Heart left ventricle (tissue), 13 donors: ENCODE results near the gene SPPL3.

ENCODE experiments used
- CTCF ChIP-seq, 12 donors: fragments of 200-600 bp; sonication (generic) in 4 of 12; IDR thresholded peaks; one replicate each; pipeline versions ENCODE4 v1.5.0 to v1.8.0; 2018 to 2022; ENCODE audit warnings: antibody characterized with exemption in 12 of 12, mild to moderate bottlenecking in 5 of 12
- POLR2A ChIP-seq, 2 donors: fragments of 450-650 bp; IDR thresholded peaks; one replicate each; pipeline ENCODE4 v1.6.1; 2017; ENCODE audit warnings: antibody characterized with exemption in 2 of 2, mild to moderate bottlenecking in 2 of 2, moderate library complexity in 2 of 2
- donor health status: ischemic (EF 13 %, LVEDD 7.1; RV severe dilation, severe dysfunction).
- donor health status: DM: no; HTN: yes; CAD: no.
- donor health status: DM: no; HTN: no; CAD: no.
- donor health status: ischemic (EF 25% LVEDD 6.9; RV normal size, moderate dysfunction).
- donor health status: ischemic (EF 25% LVEDD 5.7; RV mildly dilated, moderate dysfunction).
- donor health status: ischemic (EF 35%, LVEDD 5.7; RV mildly dilated, moderate dysfunction).
- donor health status: nonischemic (EF 11% LVEDD 7.7; RV severe dilation, severe dysfunction).
- donor health status: DM: yes; HTN: yes; CAD: no.
- donor health status: PGD.
- donor health status: ischemic (EF 29% LVEDD 5.4; RV normal size, mild dysfunction).
- donor health status: nonischemic (EF 23%, LVEDD 6.1; RV moderate dilation, normal function).

- TF ChIP-seq CTCF (IDR thresholded peaks at IDR 0.05) (no peak), POLR2A (IDR thresholded peaks at IDR 0.05) (no peak)
These were observed 41.5 kb downstream of the SPPL3 start for GRCh38 chr12:120862664-120863063.
